RWPE1 (cell line): ENCODE data around the gene SNRPF.

Experiments used
- CTCF ChIA-PET: fragments of 350-600 bp; sonication (Branson Sonifier 250); formaldehyde crosslinking; extraction: SDS; loops from one replicate; lab custom pipeline; 2021; lab: Yijun Ruan, JAX
- POLR2A ChIA-PET: fragments of 400-600 bp; formaldehyde crosslinking; extraction: SDS; loops from one replicate; lab custom pipeline; 2020; ENCODE audit warnings: antibody characterized with exemption; ENCODE audit not compliant: low non-redundant PET; lab: Yijun Ruan, JAX
- DNase-seq: peaks from one replicate; pipeline ENCODE4 v3.0.0; 2012; ENCODE audit warnings: low spot score
- H3K27ac ChIP-seq: fragments of 450-650 bp; 2 replicates; pipeline ENCODE4 v1.5.1; 2017
- CTCF ChIP-seq: fragments of 450-650 bp; conservative IDR thresholded peaks from 2 replicates; pipeline ENCODE4 v1.5.1; 2017; ENCODE audit warnings: low read depth, mild to moderate bottlenecking

Gene SNRPF

GRCh38 chr12:95877622-95878021 is 18.9 kb downstream of the SNRPF start:
- H3K27ac ChIP-seq, result no peak overlapping the region
- ChIA-PET POLR2A (no interaction called here), CTCF (interaction anchor here (1.0 to 1.5 kb wide), 2 partner anchors 13 to 41 kb away, joined by 3 to 4 read pairs; no protein-coding TSS in a partner anchor)
- no peak for TF ChIP-seq CTCF
- no peak for DNase-seq

GRCh38 chr12:95880895-95881294 is 22.1 kb downstream of the SNRPF start:
- CTCF ChIA-PET, result no interaction called here
- TF ChIP-seq CTCF, result no peak
- no peak overlapping the region for H3K27ac ChIP-seq
- DNase-seq, result no peak
- POLR2A ChIA-PET, result no interaction called here

GRCh38 chr12:95881331-95881955 is 22.7 kb downstream of the SNRPF start:
- POLR2A ChIA-PET, result no interaction called here
- TF ChIP-seq CTCF, result no peak
- no peak overlapping the region for H3K27ac ChIP-seq
- DNase-seq, result no peak
- CTCF ChIA-PET, result no interaction called here

- POLR2A ChIA-PET, result no interaction called here
- no peak overlapping the region for H3K27ac ChIP-seq
- no peak for DNase-seq
- CTCF ChIA-PET, result no interaction called here
- no peak for TF ChIP-seq CTCF
These were observed 23.3 kb downstream of the SNRPF start for GRCh38 chr12:95882080-95882479.

- ChIA-PET POLR2A (no interaction called here), CTCF (no interaction called here)
- TF ChIP-seq CTCF, result no peak
- DNase-seq, result no peak
- H3K27ac ChIP-seq, result no peak overlapping the region
These were observed 24.1 kb downstream of the SNRPF start for GRCh38 chr12:95882873-95883272.

GRCh38 chr12:95884998-95885397 is 26.2 kb downstream of the SNRPF start:
- POLR2A ChIA-PET, result no interaction called here
- H3K27ac ChIP-seq, result no peak overlapping the region
- DNase-seq, result no peak
- CTCF ChIA-PET, result no interaction called here
- TF ChIP-seq CTCF, result no peak

GRCh38 chr12:95887311-95887710 is 28.6 kb downstream of the SNRPF start:
- ChIA-PET CTCF (no interaction called here), POLR2A (no interaction called here)
- no peak overlapping the region for H3K27ac ChIP-seq
- no peak for TF ChIP-seq CTCF
- no peak for DNase-seq
